Neuronal stem cell (in vitro differentiated cells): Measurements from ENCODE around the gene TPRKB.

Experiments
- DNase-seq: peaks from one replicate; pipeline ENCODE4 v3.0.0-alpha.2; 2013; ENCODE audit warnings: low spot score
- H2AFZ ChIP-seq: one replicate; pipeline ENCODE4 v1.6.1; 2013; ENCODE audit warnings: mild to moderate bottlenecking, low read length, inconsistent platforms
- H2AK5ac ChIP-seq: 2 replicates; pipeline ENCODE4 v1.6.1; 2013; ENCODE audit warnings: low read depth, mild to moderate bottlenecking, inconsistent platforms, low read length, moderate library complexity, mixed read lengths
- H2BK120ac ChIP-seq: 2 replicates; pipeline ENCODE4 v1.6.1; 2013; ENCODE audit warnings: low read depth, mild to moderate bottlenecking, inconsistent platforms, low read length, moderate library complexity, mixed read lengths
- H2BK12ac ChIP-seq: one replicate; pipeline ENCODE4 v1.6.1; 2013; ENCODE audit warnings: low read length, inconsistent platforms
- H2BK15ac ChIP-seq: 2 replicates; pipeline ENCODE4 v1.6.1; 2013; ENCODE audit warnings: mild to moderate bottlenecking, low read length, inconsistent platforms, mixed read lengths
- H2BK5ac ChIP-seq: one replicate; pipeline ENCODE4 v1.6.1; 2013; ENCODE audit warnings: inconsistent platforms, mild to moderate bottlenecking, low read length, moderate library complexity
- H3K14ac ChIP-seq: one replicate; pipeline ENCODE4 v1.6.1; 2013; ENCODE audit warnings: low read length, inconsistent platforms
- H3K18ac ChIP-seq: 2 replicates; pipeline ENCODE4 v1.6.1; 2013; ENCODE audit warnings: low read length, inconsistent platforms
- H3K23ac ChIP-seq: 2 replicates; pipeline ENCODE4 v1.6.1; 2013; ENCODE audit warnings: low read depth, mild to moderate bottlenecking, mixed read lengths, low read length, inconsistent platforms; ENCODE audit not compliant: poor library complexity
- H3K27ac ChIP-seq: replicated peaks from 3 replicates; pipeline ENCODE4 v1.5.1; 2013; ENCODE audit warnings: low read length, inconsistent platforms
- H3K27me3 ChIP-seq, 3 experiments: 2 replicates each; pipeline ENCODE4 v1.6.1; 2013; ENCODE audit warnings: low read length in 3 of 3, mild to moderate bottlenecking in 2 of 3, inconsistent platforms in 1 of 3, low read depth in 1 of 3, mixed read lengths in 1 of 3, moderate library complexity in 1 of 3; ENCODE audit not compliant: control insufficient read depth in 3 of 3, insufficient read depth in 3 of 3
- H3K36me3 ChIP-seq, 2 donors: replicated peaks in 1 of 2; 2 replicates each; pipeline ENCODE4 v1.6.1; 2013; ENCODE audit warnings: low read length in 2 of 2; ENCODE audit not compliant: control insufficient read depth in 2 of 2, insufficient read depth in 2 of 2
- H3K4ac ChIP-seq: 2 replicates; pipeline ENCODE4 v1.6.1; 2013; ENCODE audit warnings: inconsistent platforms, mild to moderate bottlenecking, low read length, moderate library complexity
- H3K4me1 ChIP-seq, 2 donors: 1 replicate in 1 of 2; 2 replicates in 1 of 2; pipeline ENCODE4 v1.6.1; 2013; ENCODE audit warnings: low read length in 2 of 2, low read depth in 1 of 2; ENCODE audit not compliant: control insufficient read depth in 2 of 2, insufficient read depth in 1 of 2
- H3K4me2 ChIP-seq: one replicate; pipeline ENCODE4 v1.6.1; 2013; ENCODE audit warnings: mild to moderate bottlenecking, low read length, inconsistent platforms; ENCODE audit not compliant: insufficient read depth, poor library complexity, severe bottlenecking
- H3K4me3 ChIP-seq, 2 donors: 2 replicates each; pipeline ENCODE4 v1.5.1; 2013; ENCODE audit warnings: low read length in 2 of 2, mild to moderate bottlenecking in 2 of 2, inconsistent platforms in 1 of 2, moderate library complexity in 1 of 2
- H3K79me1 ChIP-seq: one replicate; pipeline ENCODE4 v1.6.1; 2013; ENCODE audit warnings: low read depth, mild to moderate bottlenecking, inconsistent platforms, low read length, moderate library complexity
- H3K9ac ChIP-seq: one replicate; pipeline ENCODE4 v1.6.1; 2013; ENCODE audit warnings: mild to moderate bottlenecking, low read depth, low read length, inconsistent platforms; ENCODE audit not compliant: poor library complexity
- H3K9me3 ChIP-seq, 2 donors: replicated peaks in 1 of 2; 2 replicates each; pipeline versions ENCODE3 to v1.6.1; 2013; ENCODE audit warnings: low read length in 2 of 2, mild to moderate bottlenecking in 2 of 2, inconsistent platforms in 1 of 2, low read depth in 1 of 2, mixed read lengths in 1 of 2, moderate library complexity in 1 of 2; ENCODE audit not compliant: control insufficient read depth in 2 of 2, insufficient read depth in 1 of 2
- H4K8ac ChIP-seq: one replicate; pipeline ENCODE4 v1.6.1; 2013; ENCODE audit warnings: low read depth, mild to moderate bottlenecking, inconsistent platforms, low read length, moderate library complexity
- H4K91ac ChIP-seq: one replicate; pipeline ENCODE4 v1.6.1; 2013; ENCODE audit warnings: low read length, low read depth, mild to moderate bottlenecking, inconsistent platforms; ENCODE audit not compliant: poor library complexity
- WGBS, 2 donors: extraction: QIAGEN DNeasy Blood & Tissue Kit; methylation state at CpG; one replicate each; pipeline ENCODE4 v1.1.7; 2013; ENCODE audit warnings: missing lambda C conversion rate in 2 of 2, mixed read lengths in 1 of 2; ENCODE audit not compliant: insufficient read length in 2 of 2, insufficient replicate concordance in 1 of 2; ENCODE audit errors: extremely low coverage in 2 of 2; 5-methylcytosine and 5-hydroxymethylcytosine counted together

Gene TPRKB

DNA sequence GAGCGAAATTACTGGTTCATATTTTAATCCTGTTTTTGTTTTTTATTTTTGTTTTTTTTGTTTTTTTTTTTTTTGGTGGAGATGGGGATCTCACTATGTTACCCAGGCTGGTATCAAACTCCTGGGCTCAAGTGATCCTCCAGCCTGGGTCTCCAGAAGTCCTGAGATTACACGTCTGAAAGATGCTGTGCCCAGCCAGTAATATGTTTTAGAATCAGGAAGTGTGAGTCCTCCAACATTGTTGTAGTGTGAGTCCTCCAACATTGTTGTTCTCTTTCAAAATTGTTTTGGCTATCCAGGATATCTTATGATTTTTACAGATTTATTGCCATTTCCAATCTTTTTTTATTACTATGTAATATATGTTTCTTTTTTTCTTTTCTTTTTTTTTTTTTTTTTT lies 23.1 kb downstream of the TPRKB start:
- no peak overlapping the region for H3K4ac ChIP-seq
- H3K27me3 ChIP-seq, result peaks cover 0 to 2% (median 0%) of the 10 kb centered on the region in 3 experiments
- H2BK5ac ChIP-seq, result no peak overlapping the region
- H2BK120ac ChIP-seq, result no peak overlapping the region
- H4K91ac ChIP-seq, result no peak overlapping the region
- no peak overlapping the region for H4K8ac ChIP-seq
- peaks cover 4 to 9% of the 10 kb centered on the region in 2 donors for H3K9me3 ChIP-seq
- H3K27ac ChIP-seq, result no peak overlapping the region
- peaks cover 0 to 2% of the 10 kb centered on the region in 2 donors for H3K4me1 ChIP-seq
- no peaks in the 10 kb centered on the region for H3K36me3 ChIP-seq
- no peak overlapping the region for H3K4me2 ChIP-seq
- DNase-seq, result no peak
- H2AK5ac ChIP-seq, result no peak overlapping the region
- H3K18ac ChIP-seq, result no peak overlapping the region
- no peak overlapping the region for H3K9ac ChIP-seq
- H3K23ac ChIP-seq, result no peak overlapping the region
- no peak overlapping the region for H2BK15ac ChIP-seq
- H3K14ac ChIP-seq, result no peak overlapping the region
- no peaks in the 10 kb centered on the region for H3K79me1 ChIP-seq
- H2AFZ ChIP-seq, result no peak overlapping the region
- H2BK12ac ChIP-seq, result no peak overlapping the region
- WGBS, 2 donors, result no CpG with 5 or more reads among the region's 2 CpGs
- no peak overlapping the region for H3K4me3 ChIP-seq

DNA sequence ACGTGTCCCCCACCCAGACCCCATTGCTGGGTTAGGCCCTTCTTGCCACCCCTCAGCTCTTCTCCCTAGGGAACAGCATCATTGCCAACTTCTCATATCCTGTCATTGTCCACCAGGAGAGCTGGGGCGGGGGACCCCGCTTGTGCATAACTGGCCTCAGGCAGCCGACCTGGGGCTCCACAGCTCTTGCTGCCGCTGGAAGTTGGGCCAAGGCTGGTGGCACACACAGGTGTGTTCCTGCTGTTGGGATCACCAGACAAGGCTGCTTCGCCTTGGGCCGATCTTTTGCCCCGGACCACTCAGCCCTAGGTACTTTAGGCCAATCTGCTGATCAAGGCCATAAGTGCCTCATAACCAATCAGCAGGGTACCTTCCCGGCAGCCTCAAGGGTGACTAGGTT lies 28.6 kb downstream of the TPRKB start:
- no peak for DNase-seq

DNA sequence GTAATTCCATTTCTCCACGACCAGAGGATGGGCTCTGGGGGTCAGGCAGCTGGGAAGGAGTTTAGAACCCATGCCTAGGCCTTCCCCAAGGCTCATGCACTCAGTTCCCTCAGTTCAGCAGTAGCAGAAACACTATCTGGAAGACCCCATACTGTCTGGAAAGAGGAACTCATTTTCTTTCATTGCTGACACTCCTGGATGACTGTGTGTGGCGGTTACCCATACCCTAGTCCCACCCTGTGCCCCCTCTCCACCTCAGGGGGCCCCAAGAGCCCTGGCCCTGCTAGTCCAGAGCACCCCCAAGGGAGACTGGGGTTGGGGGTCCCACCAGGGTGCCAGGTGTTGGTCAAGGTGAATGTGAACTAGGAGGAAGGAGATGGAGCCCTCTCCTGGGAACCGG lies 29.5 kb downstream of the TPRKB start:
- Histone ChIP-seq H3K9ac (no peak overlapping the region), H3K4ac (no peak overlapping the region), H4K8ac (no peak overlapping the region), H3K36me3 (no peaks in the 10 kb centered on the region), H3K9me3 (peaks cover 0 to 2% of the 10 kb centered on the region in 2 donors), H2BK15ac (no peak overlapping the region), H3K4me3 (no peak overlapping the region), H3K79me1 (peaks cover 2% of the 10 kb centered on the region), H4K91ac (no peak overlapping the region), H2BK120ac (no peak overlapping the region), H3K27ac (no peak overlapping the region), H3K23ac (no peak overlapping the region), H3K4me2 (no peak overlapping the region), H3K14ac (no peak overlapping the region), H3K4me1 (no peaks in the 10 kb centered on the region), H2BK5ac (no peak overlapping the region), H2AFZ (no peak overlapping the region), H3K18ac (no peak overlapping the region), H3K27me3 (peaks cover 0 to 36% (median 0%) of the 10 kb centered on the region in 3 experiments), H2AK5ac (no peak overlapping the region), H2BK12ac (no peak overlapping the region)
- no peak for DNase-seq
- WGBS, 2 donors, result no CpG with 5 or more reads among the region's 3 CpGs

More for the DNA sequence above, 28.6 kb downstream of the TPRKB start:
- peak overlapping the region; percentile 52 for H3K18ac ChIP-seq
- no peaks in the 10 kb centered on the region for H3K36me3 ChIP-seq
- no peak overlapping the region for H2BK120ac ChIP-seq
- no peaks in the 10 kb centered on the region for H3K4me1 ChIP-seq
- no peak overlapping the region for H3K23ac ChIP-seq
- H3K4me2 ChIP-seq, result no peak overlapping the region
- no peak overlapping the region for H3K27ac ChIP-seq
- no peak overlapping the region for H2BK5ac ChIP-seq
- no peak overlapping the region for H2AK5ac ChIP-seq
- peak overlapping the region; percentile 9 for H3K9ac ChIP-seq
- H4K91ac ChIP-seq, result no peak overlapping the region
- no peak overlapping the region for H3K14ac ChIP-seq
- peak overlapping the region; percentile 65 for H4K8ac ChIP-seq
- H2AFZ ChIP-seq, result no peak overlapping the region
- no CpG with 5 or more reads among the region's 9 CpGs for WGBS, 2 donors
- peaks cover 0 to 36% (median 0%) of the 10 kb centered on the region in 3 experiments for H3K27me3 ChIP-seq
- peaks cover 2% of the 10 kb centered on the region for H3K79me1 ChIP-seq
- peaks cover 2% of the 10 kb centered on the region in 2 donors for H3K9me3 ChIP-seq
- no peak overlapping the region for H2BK15ac ChIP-seq
- no peak overlapping the region for H3K4me3 ChIP-seq
- no peak overlapping the region for H3K4ac ChIP-seq
- H2BK12ac ChIP-seq, result no peak overlapping the region

DNA sequence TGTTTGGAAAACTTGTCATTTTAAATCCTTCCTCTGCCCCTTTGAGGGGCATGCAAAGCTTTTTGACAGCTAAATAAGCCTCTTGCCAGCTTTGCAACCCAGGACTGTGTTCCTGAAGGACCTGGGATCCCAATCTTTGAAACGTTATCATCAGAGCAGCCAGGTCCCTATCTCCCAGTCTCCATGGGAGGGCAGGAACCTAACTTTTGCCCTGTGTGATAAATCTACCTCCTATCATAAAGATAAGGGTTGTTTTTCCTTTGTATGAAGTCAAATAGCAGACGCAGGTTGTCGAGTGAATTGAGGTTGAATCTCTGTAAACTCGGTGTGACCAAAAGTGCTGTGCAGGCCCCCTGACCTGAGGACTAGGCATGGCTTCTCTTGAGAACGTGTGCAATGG lies 30.1 kb downstream of the TPRKB start:
- peaks cover 0 to 36% (median 0%) of the 10 kb centered on the region in 3 experiments for H3K27me3 ChIP-seq
- H3K9ac ChIP-seq, result no peak overlapping the region
- no peak overlapping the region for H3K18ac ChIP-seq
- no peak overlapping the region for H3K4ac ChIP-seq
- H3K4me2 ChIP-seq, result no peak overlapping the region
- H3K79me1 ChIP-seq, result peaks cover 2% of the 10 kb centered on the region
- no peak overlapping the region for H3K4me3 ChIP-seq
- peaks cover 0 to 2% of the 10 kb centered on the region in 2 donors for H3K9me3 ChIP-seq
- H2BK15ac ChIP-seq, result no peak overlapping the region
- no peak overlapping the region for H3K23ac ChIP-seq
- no peak overlapping the region for H2AFZ ChIP-seq
- no peaks in the 10 kb centered on the region for H3K4me1 ChIP-seq
- no peaks in the 10 kb centered on the region for H3K36me3 ChIP-seq
- H2BK120ac ChIP-seq, result no peak overlapping the region
- no peak overlapping the region for H2BK12ac ChIP-seq
- H4K91ac ChIP-seq, result no peak overlapping the region
- no peak overlapping the region for H2BK5ac ChIP-seq
- no CpG with 5 or more reads among the region's 5 CpGs for WGBS, 2 donors
- H3K14ac ChIP-seq, result no peak overlapping the region
- no peak overlapping the region for H3K27ac ChIP-seq
- H4K8ac ChIP-seq, result no peak overlapping the region
- no peak overlapping the region for H2AK5ac ChIP-seq
- DNase-seq, result no peak
